H54 (cell line): ENCODE measurements around the gene CACNG1.
"Not testable (repeated sequence)": the region's sequence is repeated elsewhere in the genome, so short reads cannot be mapped to it uniquely, and the experiment has no call there.

ENCODE experiments used
- DNase-seq: peaks from one replicate; pipeline ENCODE4 v3.0.0; 2011; ENCODE audit warnings: low spot score, mixed read lengths; ENCODE audit not compliant: insufficient read length
- FAIRE-seq: peaks from 3 replicates; lab custom pipeline; 2011; peaks lifted over from hg19 to GRCh38; lab: Jason Lieb, UNC
- POLR2A ChIP-seq: IDR thresholded peaks from 2 replicates; pipeline ENCODE4 v1.6.1; 2011; ENCODE audit warnings: low read depth, mild to moderate bottlenecking, low read length

Gene CACNG1

DNA sequence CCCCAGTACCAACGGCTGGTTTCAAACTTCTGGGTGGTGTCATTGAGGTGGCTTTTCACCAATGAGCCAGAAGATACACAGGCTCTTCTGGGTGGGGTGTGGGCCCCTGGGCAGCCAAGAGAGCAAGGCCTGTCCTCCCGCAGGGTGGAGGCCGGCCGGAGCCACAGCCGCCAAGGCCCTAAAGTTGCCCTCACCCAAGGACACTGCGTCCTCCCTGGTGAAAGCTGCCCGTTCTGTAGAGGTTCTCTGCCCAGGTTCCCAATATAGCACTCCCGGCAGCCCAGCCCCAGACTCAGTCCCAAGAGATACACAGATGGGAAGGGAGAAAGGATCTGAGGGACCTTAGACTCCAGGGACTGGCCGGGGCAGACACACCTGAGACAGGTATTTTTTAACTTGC is 10.7 kb upstream of the CACNG1 start:
- no peak for TF ChIP-seq POLR2A
- no peak for FAIRE-seq
- DNase-seq: no peak

DNA sequence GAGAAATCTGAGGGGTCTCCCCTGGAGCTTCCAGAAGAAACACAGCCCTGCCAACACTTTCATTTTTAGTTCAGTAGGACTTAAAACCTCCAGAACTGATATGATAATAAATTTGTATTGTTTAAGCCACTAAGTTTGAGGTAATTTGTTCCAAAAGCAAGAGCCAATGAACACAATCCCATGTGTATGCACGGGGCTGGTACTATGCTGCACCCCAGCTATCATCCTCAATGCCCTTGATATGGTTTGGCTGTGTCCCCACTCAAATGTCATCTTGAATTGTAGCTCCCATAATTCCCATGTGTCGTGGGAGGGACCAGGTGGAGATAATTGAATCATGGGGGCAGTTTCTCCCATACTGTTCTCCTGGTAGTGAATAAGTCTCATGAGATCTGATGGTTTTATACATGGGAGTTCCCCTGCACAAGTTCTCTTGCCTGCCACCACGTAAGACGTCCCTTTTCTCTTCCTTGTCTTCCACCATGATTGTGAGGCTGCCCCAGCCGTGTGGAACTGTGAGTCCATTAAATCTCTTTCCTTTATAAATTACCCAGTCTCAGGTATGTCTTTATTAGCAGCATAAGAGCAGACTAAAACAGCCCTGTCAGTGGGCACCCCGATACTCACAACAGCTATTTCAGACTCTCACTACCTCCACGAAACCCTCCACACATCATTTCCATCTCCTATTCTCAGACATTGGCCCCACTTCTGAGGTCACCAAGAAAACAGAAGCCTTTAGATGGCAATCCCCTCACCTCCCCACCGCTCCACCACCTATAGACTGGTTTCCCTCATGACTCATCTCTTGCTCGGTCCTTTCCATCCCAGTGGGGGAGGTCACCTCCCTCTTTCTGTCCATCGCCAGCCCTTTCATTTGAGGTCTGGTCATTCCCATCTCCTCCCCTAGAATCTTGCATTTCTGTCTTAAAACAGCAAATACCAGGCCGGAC is 8.9 kb upstream of the CACNG1 start:
- FAIRE-seq (no peak), DNase-seq (no peak)
- TF ChIP-seq POLR2A: no peak

DNA sequence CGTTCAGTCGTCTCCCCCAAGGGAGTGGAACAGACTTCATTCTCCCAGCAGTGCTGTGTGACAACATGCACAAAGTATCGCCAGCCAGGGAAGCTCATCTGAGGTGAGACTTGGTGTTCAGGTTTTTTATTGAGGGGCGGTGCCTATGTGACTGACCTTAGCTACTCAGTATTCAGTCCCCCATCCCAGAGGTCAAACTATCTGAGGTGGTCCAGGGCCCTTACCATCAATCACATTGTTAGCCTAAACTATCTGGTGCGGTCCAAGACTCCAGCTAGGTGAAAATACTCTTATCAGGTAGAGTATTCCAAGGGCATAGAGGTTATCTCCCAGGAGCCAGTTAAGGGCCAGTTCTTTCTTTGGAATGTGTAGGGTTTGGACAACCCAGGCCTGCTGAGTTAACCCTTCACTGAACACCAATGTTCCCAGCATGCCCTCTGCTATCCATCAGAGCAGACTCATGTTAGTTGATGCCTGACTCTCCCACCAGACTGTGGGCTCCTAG is 5.4 kb upstream of the CACNG1 start:
- FAIRE-seq: no peak
- no peak for TF ChIP-seq POLR2A

DNA sequence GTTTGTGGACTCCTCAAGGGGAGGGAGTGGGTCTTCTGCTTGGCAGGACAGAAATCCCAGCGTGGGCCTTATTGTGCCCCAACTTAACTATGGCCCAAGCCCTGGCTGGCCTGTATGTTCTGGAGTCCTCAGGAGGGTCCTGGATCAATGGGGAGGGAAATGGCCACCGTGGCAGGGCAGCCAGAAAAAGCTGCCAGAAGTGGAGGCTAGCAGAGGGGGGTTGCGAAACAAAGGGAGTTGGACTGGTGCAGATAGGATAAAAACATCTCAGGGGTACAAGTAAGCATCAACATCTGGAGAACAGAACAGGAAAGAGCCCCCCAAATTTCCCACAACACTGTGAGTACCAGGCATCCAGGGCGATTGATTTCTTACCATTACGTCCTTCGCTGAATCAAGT is 3.7 kb upstream of the CACNG1 start:
- no peak for DNase-seq
- no peak for TF ChIP-seq POLR2A
- FAIRE-seq: no peak

More for the DNA sequence above, 5.4 kb upstream of the CACNG1 start:
- DNase-seq: no peak

DNA sequence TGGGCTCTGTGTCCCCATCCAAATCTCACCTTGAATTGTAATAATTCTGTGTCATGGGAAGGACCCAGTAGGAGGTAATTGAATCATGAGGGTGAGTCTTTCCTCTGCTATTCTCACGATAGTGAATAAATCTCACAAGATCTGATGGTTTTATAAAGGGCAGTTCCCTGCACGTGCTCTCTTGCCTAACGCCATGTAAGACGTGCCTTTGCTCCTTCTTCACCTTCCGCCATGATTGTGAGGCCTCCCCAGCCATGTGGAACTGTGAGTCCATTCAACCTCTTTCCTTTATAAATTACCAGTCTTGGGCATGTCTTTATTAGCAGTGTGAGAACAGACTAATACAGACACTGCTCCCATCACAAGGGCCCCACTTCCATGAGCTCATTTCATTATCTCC is 3.2 kb upstream of the CACNG1 start:
- not testable (repeated sequence) for DNase-seq, FAIRE-seq

DNA sequence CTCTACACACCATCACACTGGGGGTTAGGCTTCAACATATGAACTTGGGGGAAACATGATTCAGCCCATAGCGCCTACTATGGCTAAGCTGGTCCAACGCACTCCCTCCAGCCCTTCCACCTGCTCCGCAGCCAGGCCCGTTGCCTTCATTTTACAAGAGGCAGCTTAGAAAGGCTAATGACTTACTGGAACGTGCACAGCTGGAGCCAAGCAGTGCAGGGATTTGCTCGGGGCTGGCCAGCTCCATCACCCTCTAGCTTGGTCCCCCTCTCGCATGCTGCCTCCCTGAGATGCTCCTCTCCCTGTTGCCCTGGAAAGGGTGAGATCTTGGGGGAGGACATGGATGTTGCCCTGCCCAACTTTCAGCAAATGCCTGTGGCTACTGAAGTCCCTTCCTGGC is 2.8 kb upstream of the CACNG1 start:
- DNase-seq (no peak), FAIRE-seq (no peak)
- TF ChIP-seq POLR2A: no peak

DNA sequence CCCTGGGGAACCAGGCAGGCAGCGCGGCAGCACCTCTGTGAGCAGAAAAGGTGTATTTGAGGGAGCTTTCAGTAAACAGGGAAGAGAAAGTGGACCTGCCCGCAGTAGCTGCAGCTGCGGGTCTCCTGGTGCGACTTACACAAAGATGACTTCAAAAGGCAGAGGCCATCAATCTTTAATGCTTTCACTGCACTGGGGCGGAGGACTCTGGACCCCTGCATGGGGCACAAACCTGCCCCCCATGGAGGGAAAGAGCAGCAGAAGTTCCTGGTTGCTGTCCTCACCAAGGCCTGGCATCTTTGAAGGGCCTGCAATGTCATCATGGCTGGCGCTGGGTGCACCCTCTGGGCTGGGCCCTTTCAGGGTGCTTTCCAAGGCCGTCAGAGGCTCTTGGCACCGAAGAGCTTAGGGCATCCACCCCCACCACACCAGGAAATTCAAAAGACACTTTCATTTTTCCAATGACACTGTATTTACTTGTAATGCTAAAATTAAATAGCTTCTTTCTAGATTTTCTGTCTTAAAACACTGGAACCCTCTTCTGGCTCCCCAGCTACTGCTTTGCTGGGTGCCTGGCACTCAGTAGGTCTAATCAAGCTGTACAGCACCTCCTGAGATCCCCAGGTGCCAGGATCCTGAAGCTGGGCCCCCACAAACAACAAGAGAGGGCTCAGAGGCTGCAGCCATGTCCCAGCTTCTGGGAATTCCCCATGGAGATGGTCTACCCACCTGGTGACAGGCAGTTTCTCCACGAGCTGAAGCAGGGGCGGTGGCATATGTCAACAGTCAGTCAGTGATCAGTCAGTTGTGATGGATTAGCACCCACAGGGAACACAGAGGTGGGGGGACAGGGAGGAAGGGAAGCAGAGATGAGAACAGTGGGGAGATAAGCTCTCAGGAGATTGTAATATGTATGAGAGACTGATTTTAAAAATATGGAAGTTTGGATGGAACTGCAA is 2.1 kb upstream of the CACNG1 start:
- DNase-seq: no peak
- TF ChIP-seq POLR2A: no peak
- FAIRE-seq: no peak

DNA sequence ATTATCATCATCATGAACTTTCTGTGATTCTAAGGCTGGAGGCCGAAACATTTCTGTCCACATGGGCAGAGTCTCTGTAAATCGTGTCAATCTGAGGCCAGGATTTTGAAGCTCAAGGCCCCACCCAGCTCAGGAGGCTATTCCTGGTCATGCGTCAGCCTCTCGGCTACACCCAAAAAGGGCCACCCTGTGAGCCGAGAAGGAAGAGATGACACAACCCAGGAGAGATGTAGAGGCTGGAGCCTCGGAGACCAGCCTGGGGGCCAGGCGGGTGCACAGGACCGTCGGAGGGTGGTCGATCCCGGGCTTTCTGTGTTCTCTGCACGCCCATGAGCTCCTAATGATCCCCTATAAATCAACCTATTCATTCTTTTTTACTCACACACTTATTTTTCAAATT is 1.1 kb upstream of the CACNG1 start:
- no peak for TF ChIP-seq POLR2A
- DNase-seq (no peak), FAIRE-seq (no peak)

DNA sequence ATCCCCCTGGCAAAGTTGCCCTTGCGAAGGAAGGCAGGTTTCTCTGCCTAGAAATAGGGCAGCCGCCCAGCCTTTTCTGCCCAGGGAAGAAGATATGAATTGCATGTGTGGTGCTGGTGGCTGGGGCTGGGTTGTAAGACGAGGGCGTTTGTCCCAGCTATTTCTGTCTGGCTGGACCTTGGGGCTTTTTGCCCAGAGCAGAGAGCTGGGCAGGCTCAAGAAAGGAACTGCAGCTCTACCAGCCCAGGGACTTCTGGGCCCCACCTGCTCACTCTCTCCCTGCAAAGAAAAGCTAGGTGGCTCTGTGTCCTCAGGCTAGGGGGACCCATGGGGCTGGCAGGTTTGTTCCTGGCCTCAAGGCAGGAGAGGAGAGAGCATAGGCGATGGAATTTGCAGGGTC is 586 bp downstream of the CACNG1 start:
- no peak for TF ChIP-seq POLR2A
- DNase-seq (no peak), FAIRE-seq (no peak)

DNA sequence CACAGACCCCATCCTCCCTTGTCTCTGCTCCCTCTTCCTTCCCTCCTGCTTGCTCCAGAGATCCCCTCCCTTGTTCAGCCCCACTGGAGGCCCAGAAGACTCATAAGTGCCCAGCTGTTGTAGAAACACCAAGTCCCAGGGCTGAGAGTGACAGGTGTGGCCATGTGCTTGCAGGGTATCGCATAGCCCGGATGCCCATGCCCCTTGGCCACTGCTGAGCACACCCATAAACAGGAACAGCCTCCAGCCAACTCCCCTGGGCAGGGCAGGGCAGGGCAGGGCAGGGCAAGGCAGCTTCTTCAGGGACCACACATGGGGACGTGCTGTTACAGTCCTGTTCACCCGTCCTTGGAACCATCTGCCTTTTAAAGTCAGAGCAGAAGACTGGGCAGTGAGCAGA is 2.0 kb downstream of the CACNG1 start:
- no peak for DNase-seq
- FAIRE-seq: no peak
- TF ChIP-seq POLR2A: no peak

DNA sequence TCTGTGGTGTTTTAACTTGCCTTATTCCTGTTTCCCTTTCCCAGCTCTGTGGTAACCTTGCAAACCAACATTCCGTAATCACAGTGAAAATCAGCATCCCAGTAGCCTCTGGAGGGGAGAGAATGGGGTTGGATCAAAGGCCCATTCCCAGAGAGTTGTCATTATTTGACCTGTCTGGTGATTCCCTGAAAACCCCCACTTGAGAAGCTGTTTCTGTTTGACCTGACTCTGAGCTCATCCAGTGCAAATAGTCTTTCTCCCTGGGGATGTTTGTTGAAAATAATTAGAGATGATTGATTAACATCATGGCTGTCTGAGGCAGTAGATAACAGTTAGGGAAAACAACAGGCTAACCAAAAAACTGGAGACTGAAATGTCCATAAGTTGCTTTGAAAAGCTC is 3.0 kb downstream of the CACNG1 start:
- DNase-seq (no peak), FAIRE-seq (no peak)
- TF ChIP-seq POLR2A: no peak

DNA sequence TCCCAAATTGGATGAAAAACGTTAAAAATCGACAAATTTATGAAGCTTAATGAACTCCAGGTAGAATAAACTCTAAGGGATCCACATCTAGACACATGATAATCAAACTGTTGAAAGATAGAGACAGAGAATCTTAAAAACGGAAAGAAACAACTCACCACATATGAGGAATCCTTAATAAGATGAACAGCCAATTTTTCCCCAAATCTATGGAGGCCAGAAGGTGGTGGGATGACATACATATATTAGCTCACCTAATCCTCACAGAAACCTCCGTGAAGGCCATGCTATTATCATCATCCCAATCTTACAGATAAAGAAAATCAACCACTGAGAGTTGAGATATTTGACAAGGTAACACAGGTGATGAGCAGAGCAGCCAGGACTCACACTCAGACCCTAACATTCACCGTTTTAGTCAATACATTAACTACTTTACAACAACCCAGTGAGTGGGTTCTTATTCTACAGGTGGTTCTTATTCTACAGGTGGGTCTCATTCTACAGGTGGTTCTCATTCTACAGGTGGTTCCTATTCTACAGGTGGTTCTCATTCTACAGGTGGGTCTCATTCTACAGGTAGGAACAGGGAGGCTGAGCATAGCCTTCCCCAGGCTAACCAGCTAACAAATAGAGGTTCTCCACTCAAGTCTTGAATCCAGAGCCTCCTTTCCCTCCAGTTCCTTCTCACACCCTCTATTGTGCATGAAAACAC is 4.8 kb downstream of the CACNG1 start:
- DNase-seq: no peak
- FAIRE-seq: no peak
- no peak for TF ChIP-seq POLR2A

DNA sequence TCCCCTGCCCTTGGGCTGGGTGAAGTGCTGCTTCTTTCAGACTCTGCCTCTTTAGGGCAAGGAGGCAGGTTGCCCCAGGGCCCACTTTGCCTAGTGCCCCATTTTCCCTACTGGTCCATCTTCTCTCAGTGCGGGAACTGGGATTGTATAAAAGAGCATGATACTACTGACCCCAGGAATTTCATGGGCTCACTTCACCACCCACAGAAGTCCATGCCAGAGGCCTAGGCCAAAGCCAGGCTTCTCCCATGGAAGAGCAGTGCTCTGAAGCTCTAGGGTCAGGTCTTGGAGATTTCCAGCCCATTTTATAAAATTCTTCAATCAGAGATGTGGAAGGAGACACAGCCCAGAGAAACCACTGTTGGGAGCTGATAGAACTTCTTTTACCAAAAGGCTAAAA is 5.7 kb downstream of the CACNG1 start:
- FAIRE-seq: no peak
- TF ChIP-seq POLR2A: no peak
- no peak for DNase-seq
